HG02852 (cell line): Measurements from ENCODE around the gene ART5.
"Not testable (repeated sequence)": the region's sequence is repeated elsewhere in the genome, so short reads cannot be mapped to it uniquely, and the experiment has no call there.

ENCODE experiments used
- ATAC-seq: cut with Tn5 transposase; IDR thresholded peaks from one replicate; pipeline ENCODE4 v1.9.1; 2021; ENCODE audit warnings: mild to moderate bottlenecking, moderate library complexity; ENCODE audit not compliant: unreplicated experiment

ART5 gene

GRCh38 chr11:3623767-3624458, 17.9 kb downstream of the ART5 start:
- ATAC-seq = no peak

GRCh38 chr11:3623121-3623520, 18.7 kb downstream of the ART5 start:
- ATAC-seq = no peak

- ATAC-seq = no peak
These were observed 19.3 kb downstream of the ART5 start for GRCh38 chr11:3622521-3622920.

GRCh38 chr11:3617990-3618389, 23.8 kb downstream of the ART5 start:
- no peak for ATAC-seq

GRCh38 chr11:3616721-3617460, 24.9 kb downstream of the ART5 start:
- ATAC-seq = no peak

- no peak for ATAC-seq
These were observed 25.8 kb downstream of the ART5 start for GRCh38 chr11:3615998-3616397.

- peak; percentile 67 for ATAC-seq
These were observed 27.0 kb downstream of the ART5 start for GRCh38 chr11:3614742-3615171.

GRCh38 chr11:3613998-3614741, 27.6 kb downstream of the ART5 start:
- ATAC-seq = no peak

GRCh38 chr11:3611976-3612678, 29.7 kb downstream of the ART5 start:
- no peak for ATAC-seq

- ATAC-seq = no peak
These were observed 30.9 kb downstream of the ART5 start for GRCh38 chr11:3610846-3611245.

GRCh38 chr11:3609416-3610265, 32.2 kb downstream of the ART5 start:
- no peak for ATAC-seq

GRCh38 chr11:3605771-3606203, 36.0 kb downstream of the ART5 start:
- ATAC-seq = no peak

- ATAC-seq = no peak
These were observed 36.5 kb downstream of the ART5 start for GRCh38 chr11:3605283-3605662.

GRCh38 chr11:3604167-3604566, 37.6 kb downstream of the ART5 start:
- no peak for ATAC-seq

GRCh38 chr11:3600201-3600600, 41.6 kb downstream of the ART5 start:
- ATAC-seq = not testable (repeated sequence)

- not testable (repeated sequence) for ATAC-seq
These were observed 44.0 kb downstream of the ART5 start for GRCh38 chr11:3597743-3598142.

- ATAC-seq = not testable (repeated sequence)
These were observed 50.5 kb downstream of the ART5 start for GRCh38 chr11:3591326-3591725.

- ATAC-seq = not testable (repeated sequence)
These were observed 51.6 kb downstream of the ART5 start for GRCh38 chr11:3590193-3590592.

- not testable (repeated sequence) for ATAC-seq
These were observed 53.0 kb downstream of the ART5 start for GRCh38 chr11:3588776-3589175.
